GM19240 (cell line): ENCODE data around the gene DOC2A.
"Not testable (repeated sequence)": the region's sequence is repeated elsewhere in the genome, so short reads cannot be mapped to it uniquely, and the experiment has no call there.

Source experiments
- DNase-seq: peaks from one replicate; pipeline ENCODE4 v3.0.0; 2011; ENCODE audit warnings: low spot score; ENCODE audit not compliant: insufficient read length

DOC2A gene

DNA sequence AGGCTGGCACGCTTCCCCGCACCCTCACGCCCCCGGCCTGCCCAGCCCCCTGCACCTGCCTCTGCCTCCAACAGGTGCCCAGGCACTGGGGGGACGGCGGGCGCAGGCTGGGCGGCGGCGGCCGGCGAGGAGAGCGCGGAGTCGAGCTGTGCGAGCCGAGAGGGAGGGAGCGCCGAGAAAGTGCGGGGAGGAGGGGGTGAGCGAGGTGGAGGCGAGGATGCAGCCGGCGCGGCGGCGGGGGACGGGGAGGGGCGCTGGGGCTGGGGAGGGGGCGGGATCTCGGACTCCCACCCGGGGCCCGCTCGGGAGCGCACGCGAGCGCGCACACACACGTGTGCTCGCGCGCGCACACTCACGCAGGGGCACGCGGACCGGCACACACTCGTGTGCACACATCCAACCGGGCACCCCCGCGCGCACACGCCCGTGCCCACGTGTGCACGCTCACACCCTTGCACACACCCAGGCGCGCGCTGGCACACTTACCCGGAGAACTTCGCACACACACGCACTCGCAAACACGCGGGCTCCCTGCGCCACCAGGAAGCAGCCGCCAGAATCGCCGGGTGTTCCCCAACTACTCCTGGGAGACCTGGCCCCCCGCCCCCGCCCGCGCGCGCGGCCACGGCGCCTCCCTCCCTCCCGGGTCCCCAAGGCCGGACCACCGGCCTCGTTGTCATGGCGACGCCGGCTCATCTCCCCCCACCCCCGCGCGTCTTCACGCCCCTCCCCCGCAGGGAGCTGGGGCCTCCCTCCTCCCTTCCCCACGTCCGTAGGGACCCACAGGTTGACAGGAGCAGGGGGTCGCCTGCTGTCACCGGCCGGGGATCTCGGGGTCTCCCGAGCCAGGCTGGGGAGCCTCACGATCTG, at the start of gene DOC2A:
TSS of gene DOC2A (minus strand) at position 184 of the 870 bp plus-strand sequence. CDS start 805 bp downstream, outside the sequence.
- DNase-seq: no peak

DNA sequence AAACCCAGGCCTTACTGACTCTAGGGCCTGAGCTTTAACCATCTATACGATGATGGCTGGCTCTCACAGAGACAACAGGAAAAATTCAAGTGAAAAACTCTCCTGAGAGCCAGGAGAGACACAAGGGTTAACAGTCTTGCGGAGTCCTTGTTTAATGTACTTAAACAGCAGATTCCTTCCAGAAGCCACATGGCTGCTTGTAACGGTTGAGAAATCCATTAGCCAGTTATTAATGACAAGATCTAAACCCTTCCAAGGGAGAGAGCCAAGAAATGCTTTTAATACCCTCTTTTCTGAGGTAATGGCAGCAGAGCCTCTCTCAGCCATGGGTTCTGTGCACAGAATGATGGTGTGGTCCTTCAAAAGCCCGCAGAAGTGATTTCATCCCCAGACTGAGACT, 49.5 kb upstream of the DOC2A start:
- DNase-seq: no peak

DNA sequence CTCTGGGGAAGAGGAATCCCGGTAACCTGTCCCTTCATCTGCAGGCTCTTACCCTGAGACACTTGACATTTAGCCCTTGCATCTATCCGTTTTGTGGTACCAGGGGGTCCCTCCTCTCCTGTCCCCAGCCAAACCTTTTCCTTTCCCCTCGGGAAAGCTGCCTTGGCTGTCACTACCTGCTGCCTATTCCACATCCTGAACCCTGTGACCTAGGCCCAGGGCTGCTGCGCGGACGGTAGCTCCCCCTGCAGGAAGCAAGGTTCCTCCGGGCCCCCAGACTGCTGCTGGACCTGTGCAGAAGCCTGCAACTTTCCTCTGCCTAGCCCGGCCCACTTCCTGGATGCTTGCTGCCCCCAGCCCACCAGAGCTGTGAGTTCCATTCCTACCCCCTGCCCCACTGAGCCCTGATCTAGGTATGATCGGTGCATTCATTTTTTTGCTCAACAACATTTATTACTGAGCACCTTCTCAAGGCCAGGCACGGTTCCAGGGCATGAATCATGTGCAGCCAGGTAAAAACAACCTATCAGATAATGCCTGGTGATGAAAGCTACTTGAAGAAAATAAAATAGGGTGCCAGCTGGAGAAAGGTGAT, 44.2 kb upstream of the DOC2A start:
- DNase-seq: no peak

DNA sequence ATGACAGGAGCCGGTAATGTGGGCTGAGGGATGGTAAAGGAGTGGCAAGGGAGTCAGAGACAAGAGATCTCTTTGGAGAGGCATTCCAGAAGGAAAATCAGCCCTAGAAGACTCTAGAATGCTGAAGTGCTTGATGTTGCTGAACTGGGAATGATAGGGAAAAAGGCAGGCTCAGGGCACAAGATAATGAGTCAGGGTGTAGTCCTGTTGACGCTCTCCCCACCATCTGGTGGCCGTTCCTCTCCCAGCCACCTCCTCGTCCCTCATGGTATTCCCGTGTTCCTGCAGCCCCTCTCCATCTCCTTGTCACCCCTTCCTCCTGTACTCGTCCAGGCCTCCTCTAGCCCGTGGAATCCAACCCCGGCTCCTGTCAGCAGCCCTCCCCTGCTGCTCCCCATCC, 43.6 kb upstream of the DOC2A start:
- no peak for DNase-seq

DNA sequence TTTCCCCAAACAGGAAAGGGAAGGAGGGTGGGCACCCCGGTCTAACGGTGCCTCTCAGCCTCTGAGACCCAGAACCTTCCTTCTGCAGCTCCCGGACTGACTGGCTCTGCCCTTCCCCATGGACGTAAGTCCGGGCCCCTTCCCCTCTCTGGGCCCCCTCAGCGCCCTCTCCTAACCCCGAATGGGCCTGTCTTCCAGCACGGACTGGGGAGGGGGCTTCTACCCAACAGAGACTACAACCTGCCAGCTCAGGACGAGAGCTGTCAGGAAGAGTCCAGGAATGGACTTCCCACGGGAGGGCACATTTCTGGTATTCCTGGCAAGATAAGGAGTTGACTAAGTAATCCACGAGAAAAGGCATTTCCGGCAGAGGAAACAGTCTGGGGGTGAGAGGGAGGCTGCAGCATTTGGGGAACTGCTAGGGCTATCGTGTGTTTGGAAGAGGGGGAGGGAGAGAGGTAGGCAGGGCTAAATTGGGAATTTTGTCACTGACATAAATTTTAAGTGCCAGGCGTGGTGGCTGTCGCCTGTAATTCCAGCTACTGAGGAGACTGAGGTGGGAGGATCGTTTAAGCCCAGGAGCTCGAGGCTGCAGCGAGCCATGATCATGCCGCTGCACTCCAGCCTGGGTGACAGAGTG, 42.7 kb upstream of the DOC2A start:
- no peak for DNase-seq

DNA sequence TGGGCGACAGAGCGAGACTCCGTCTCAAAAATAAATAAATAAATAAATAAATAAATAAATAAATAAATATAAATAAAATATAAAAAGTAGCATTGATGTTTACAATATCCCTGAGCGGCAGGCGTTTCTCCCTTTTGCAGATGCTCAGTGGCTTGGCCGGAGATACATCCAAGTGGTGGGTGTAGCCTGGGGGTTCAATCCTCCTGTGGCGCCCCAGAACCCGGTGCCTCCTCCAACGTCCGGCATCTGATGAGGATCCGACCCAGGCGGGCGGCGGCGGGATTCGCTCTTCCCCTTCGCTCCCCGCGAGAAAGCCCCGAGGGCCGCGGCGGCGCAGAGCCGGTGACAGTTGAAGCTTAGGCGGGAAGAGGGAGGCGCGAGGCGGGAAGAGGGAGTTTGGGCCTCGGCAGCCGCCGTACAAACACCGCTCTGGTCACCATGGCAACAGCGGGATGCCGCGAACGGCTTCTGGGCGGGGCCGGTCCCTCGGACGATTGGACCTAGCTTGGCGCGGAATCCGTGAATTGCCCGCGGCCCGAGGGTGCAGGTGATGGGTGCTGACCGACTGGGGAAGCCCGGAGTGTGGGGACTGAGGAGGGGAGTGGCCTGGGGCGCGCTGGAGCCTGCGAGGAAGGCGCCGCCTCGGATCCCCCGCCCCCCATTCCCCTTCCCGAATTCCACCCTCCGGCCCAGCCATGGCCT, 42.0 kb upstream of the DOC2A start:
- peak; percentile 90 for DNase-seq

DNA sequence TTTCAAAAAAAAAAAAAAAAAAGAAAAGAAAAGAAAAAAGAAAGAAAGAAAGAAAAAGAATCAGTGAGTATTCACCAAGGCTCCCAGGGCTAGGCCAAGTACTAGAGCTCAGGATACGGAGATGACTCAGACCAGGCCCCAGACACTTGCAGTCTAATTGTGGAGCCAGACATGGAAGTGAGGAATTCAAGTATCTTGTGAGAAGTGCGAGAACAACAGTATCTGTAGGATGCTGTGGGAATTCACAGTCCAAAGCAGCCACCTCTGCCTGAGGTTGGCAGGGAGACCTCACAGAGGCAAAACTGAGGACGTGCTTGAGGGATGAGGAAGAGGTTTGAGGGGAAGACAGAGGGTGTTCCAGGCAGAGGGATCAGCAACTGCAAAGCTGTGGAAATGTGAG, 40.7 kb upstream of the DOC2A start:
- DNase-seq: no peak

DNA sequence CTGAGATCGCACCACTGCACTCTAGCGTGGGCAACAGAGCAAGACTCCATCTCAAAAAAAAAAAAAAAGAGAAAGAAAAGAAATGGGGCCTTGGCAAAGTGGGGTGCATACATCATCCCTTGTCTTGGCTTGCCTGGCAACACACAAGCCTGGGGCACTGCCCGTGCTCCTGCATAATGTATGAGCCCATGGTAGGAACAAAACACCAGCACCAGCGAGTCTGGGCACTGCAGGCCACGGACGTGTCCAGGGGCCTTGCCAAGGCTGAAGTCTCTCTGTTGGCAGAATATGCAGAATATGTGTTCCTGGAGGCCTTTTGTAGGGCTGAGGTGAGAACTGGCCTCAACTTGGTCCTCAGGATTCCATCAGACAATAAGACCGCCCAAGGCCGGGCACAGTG, 39.0 kb upstream of the DOC2A start:
- DNase-seq: no peak

DNA sequence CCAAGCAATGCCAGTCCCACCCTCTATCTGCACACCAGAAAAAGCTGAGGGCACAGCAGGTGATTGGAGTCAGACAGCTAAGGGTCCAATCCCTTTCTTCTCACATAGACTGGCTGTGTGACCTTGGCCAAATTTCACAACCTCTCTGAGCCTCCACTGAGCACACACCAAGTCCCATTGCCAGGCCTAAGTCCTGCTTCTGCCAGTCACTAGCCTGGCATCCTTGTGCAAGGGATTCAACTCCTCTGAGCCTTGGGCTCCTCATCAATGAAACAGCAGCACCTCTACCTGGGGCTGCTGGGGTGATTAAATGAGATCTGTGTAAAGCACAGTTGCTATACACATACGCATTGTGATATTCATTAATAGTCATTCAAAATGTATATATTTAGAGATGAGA, 35.8 kb upstream of the DOC2A start:
- no peak for DNase-seq

DNA sequence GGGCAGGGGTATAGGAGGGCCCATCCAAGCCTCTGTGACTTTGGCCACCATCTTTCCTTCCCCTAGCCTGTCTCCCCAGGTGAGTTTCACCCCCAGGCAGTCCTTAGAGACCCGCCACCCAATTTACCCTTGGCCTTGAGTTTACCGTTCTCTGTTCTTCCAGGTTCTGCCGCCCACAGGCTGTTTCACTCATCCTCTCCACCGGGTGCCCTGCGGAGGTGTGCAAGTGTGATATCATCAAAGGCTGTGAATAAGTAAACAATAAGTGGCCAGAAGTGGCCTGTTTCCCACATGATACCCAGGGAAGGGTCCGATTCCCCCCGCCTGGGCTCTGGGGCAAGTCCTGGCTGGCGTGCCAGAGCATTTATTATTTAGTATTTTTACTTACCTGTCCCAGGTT, 35.4 kb upstream of the DOC2A start:
- no peak for DNase-seq

DNA sequence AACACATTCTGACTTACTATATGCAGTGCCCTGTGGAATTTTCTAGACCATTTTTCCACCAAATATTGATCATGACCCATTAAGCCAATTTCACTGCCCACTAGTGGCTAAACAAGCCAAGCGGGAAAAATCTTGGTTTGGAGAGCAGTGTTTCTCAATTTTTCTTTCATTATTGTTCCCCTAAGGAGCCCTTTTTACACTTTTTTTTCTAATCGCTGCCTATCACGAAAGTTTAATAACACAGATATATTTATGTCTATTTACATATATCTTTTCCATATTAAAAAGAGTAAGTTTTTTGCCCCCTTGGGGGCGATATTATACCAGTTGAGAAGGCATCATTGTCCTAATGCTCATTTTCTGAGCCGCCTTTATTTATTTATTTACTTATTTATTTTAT, 31.0 kb upstream of the DOC2A start:
- no peak for DNase-seq

DNA sequence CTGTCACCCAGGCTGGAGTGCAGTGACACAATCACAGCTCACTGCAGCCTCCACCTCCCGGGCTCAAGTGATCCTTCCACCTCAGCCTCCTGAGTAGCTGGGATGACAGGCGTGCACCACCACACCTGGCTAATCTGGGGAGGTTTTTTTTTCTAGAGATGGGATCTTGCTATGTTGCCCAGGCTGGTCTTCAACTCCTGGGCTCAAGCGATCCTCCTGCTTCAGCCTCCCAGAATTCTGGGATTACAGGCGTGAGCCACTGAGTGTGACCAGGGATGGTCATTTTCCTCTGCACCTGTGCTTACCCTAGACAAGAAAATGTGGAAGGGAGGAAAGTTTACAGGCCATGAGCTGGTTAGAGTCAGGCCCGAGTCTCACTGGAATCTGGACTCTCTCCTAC, 29.9 kb upstream of the DOC2A start:
- DNase-seq: not testable (repeated sequence)

DNA sequence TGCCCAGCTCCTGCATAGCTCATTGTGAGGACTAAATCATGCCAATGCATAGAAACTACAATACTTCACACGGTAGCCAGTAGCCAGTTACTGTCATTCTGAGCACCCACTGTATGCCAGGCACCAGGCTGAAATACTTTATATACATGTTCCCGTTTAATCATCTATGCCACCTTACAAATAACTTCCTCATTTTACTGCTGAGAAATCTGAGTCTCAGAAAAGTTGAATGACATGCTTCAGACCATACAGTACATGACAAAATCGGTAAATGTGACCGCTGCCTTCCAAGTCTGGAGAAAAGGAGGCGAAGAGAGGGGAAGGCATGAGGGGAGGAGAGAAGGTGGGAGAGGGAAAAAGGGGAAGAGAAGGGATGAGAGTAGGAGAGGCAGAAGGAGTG, 29.4 kb upstream of the DOC2A start:
- no peak for DNase-seq

DNA sequence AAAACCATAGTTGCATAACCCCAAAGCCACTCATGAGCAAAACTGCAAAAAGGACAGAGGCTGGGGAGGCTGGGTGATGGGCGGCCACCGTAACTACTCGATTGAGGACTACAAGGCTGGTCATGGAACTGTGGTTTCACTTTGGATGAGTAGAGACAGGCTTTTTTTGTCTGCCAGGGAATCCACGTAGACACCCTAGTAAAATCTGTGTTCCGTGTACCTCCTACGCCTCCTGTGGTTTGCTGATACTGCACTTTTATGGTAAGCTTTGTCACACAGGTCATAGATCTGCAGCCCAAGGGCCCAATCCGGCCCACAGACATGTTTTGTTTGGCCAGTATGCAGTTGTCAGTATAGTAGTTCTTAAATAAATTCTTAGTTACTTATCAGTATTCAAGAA, 22.4 kb upstream of the DOC2A start:
- no peak for DNase-seq

DNA sequence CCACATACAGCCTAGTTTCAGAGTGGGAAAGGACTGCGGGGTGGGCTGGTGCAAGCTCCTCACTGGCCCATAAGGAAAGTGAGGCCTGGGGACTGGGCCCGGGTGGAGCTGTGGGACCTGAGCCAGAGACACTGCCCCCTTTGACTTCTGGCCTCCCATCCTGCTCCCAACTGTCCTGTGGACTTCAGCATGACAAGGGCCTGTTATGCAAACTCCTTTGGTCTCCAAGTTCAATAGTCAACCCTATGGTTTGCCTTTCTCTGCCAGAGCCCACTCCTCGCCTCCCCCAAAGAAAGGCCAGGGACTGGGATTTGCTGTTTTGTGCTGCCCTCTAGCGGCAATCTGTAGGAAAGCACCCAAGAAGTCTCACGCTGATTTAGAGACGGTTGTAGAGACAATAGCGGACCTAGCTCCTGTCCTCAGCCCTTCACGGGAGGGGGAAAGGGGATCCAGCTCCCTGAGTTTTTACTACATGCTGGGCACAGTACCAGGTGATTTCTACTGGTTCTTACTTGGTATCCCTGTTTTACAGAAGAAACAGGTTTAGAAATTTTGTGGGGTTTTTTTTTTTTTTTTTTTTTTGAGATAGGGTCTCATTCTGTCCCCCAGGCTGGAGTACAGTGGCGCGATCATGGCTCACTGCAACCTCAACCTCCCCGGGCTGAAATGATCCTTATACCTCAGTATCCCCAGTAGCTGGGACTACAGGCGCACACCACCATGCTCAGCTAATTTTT, 21.4 kb upstream of the DOC2A start:
- peak; percentile 57 for DNase-seq

DNA sequence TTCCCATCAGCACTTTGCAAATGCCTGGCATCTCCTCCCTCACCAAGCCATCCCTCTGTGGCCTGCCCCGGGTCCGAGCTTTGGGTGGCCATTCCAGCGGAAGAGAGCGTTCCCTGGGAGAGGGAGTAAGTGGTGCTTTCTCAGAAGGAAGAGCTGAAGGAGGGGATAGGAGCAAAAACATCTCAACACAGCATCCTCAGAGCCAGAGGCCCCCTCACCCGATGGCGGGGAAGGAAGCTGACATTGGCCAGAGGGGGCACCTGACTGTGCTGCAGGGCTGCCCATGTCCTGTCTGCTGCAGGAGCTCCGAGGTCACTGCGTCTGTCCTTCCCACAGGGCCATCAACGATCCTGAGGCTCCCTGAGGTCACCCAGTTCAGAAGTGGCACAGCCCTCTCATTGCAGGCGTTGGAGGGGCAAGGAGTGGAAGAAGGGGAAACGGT, 20.7 kb upstream of the DOC2A start:
- DNase-seq: no peak

DNA sequence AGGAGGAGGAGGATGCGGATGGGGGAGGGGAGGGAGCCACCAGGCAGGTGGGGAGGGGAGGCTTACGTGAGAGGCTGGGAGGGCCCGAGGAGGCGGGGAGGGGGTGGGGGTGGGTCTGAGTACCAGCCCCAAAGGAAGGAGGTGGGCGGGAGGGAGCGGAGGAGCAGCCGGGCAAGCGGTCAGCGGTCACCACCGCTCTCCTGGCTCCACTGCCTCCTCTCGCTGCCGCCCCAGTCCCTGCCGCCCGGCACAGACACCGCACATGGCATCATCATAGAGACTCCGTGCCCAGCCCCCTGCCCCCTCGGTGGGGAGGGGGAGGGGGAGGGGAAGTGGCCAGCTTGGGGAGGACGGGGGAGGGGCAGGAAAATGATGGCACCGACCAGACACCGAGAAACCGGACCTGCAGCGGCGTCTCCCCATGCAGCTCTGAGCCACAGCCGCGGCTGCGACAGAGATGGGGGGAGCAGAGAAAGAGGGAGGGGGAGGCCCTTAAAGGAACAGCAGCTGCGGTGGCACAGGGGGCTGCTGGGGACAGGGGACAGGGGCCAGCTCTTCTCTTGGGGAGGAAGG, 20.1 kb upstream of the DOC2A start, which contains the start of gene TLCD3B:
TSS of gene TLCD3B (minus strand) at position 431 of the 573 bp plus-strand sequence. CDS start 744 bp downstream, outside the sequence.
- DNase-seq: no peak

DNA sequence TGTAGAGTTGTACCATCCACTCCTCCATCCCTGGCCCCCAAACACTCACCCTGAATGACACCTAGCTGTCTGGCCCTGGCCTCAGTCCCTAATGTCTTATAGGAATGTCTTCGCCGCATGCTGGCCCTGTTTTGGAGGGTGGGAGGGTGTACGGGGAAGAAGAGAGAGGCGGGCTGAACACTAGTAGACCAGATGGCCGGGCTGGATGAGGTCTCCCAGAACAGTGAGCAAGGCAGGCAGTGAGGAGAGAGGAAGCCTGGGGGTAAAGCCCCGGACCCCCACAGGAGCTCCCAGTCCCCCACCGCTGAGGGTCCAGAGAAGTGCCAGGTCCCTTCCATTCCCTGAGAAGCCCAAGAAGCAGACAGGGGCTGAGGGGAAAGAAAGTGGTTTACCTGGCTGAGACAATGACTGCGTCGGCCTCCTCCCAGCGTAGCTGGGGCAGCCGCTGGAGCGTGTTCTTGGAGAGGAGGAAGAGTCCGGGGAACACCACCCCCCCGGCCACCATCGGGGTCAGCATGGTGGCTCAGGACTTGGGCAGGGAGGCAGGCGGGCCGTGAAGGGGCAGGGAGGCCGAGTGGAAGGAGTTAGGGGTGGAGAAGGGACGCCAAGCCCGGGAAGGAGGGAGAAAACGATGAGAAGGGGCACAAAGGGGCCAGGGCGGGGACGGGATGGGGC, 19.3 kb upstream of the DOC2A start:
- DNase-seq: no peak

DNA sequence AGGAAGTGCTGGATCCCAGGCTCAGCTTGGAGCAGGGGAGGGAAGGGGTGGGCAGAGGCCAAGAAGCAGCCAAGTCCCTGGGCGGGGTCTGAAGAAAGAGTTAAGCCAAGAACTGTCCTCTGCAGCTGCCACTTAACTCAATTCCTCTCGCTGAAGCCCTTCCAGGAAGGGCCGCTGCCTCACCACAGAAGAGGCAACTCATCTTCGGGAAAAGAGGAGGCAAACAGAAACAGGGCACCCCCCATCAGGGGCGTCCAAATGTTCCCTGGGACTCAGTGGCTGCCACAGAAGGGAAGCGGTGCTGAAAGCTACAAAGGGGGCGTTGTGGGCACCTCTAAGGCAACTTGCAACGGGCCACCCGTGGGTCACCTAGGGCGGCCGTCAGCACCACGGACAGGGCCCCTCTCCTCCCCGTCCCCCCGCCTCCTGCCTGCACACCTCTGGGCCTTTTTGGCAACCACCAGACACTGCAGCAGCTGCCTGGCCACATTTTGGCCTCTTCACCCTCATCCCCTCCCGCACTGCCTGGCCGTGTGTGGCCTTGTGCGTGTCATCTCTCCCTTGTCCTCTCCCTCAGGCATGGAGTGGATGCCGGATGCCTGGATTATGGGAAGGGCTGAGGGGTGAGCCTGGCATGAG, 17.7 kb upstream of the DOC2A start:
- DNase-seq: no peak
